NCI-H748 treated with DMSO at 0.1 percent for 48 hours (cell line): ENCODE results near the gene KIAA1217.

Source experiments
- DNase-seq: peaks from one replicate; lab custom pipeline; 2025; lab: John Stamatoyannopoulos, UW

The KIAA1217 gene

GRCh38 chr10:24405635-24406034 is 196.7 kb downstream of the KIAA1217 start:
- no peak for DNase-seq

GRCh38 chr10:24406809-24407483 is 198.0 kb downstream of the KIAA1217 start:
- DNase-seq, result no peak

GRCh38 chr10:24407928-24408327 is 199.0 kb downstream of the KIAA1217 start:
- DNase-seq, result no peak

- no peak for DNase-seq
These were observed 199.4 kb downstream of the KIAA1217 start for GRCh38 chr10:24408365-24408764.

GRCh38 chr10:24414597-24414996 is 205.7 kb downstream of the KIAA1217 start:
- no peak for DNase-seq

GRCh38 chr10:24415455-24416125 is 206.7 kb downstream of the KIAA1217 start:
- DNase-seq, result no peak

GRCh38 chr10:24416248-24416647 is 207.3 kb downstream of the KIAA1217 start:
- DNase-seq, result no peak

- DNase-seq, result no peak
These were observed 208.1 kb downstream of the KIAA1217 start for GRCh38 chr10:24417053-24417452.

GRCh38 chr10:24418532-24418931 is 209.6 kb downstream of the KIAA1217 start:
- DNase-seq, result no peak

GRCh38 chr10:24419066-24419465 is 210.1 kb downstream of the KIAA1217 start:
- DNase-seq, result no peak

- no peak for DNase-seq
These were observed 216.2 kb downstream of the KIAA1217 start for GRCh38 chr10:24425151-24425550.

- no peak for DNase-seq
These were observed 218.9 kb downstream of the KIAA1217 start for GRCh38 chr10:24427678-24428409.

GRCh38 chr10:24428410-24428782 is 219.5 kb downstream of the KIAA1217 start:
- DNase-seq, result no peak

- no peak for DNase-seq
These were observed 221.7 kb downstream of the KIAA1217 start for GRCh38 chr10:24430591-24430990.

GRCh38 chr10:24432478-24433416 is 223.8 kb downstream of the KIAA1217 start:
- DNase-seq, result no peak

- no peak for DNase-seq
These were observed 224.8 kb downstream of the KIAA1217 start for GRCh38 chr10:24433705-24434104.

GRCh38 chr10:24434961-24435360 is 226.0 kb downstream of the KIAA1217 start:
- no peak for DNase-seq

- DNase-seq, result no peak
These were observed 226.4 kb downstream of the KIAA1217 start for GRCh38 chr10:24435374-24435773.

GRCh38 chr10:24437302-24437701 is 228.4 kb downstream of the KIAA1217 start:
- DNase-seq, result no peak

GRCh38 chr10:24438800-24439199 is 229.9 kb downstream of the KIAA1217 start:
- no peak for DNase-seq

GRCh38 chr10:24439935-24440334 is 231.0 kb downstream of the KIAA1217 start:
- DNase-seq, result no peak
